Measurements from ENCODE around the gene RANBP1.

RANBP1 gene

DNA sequence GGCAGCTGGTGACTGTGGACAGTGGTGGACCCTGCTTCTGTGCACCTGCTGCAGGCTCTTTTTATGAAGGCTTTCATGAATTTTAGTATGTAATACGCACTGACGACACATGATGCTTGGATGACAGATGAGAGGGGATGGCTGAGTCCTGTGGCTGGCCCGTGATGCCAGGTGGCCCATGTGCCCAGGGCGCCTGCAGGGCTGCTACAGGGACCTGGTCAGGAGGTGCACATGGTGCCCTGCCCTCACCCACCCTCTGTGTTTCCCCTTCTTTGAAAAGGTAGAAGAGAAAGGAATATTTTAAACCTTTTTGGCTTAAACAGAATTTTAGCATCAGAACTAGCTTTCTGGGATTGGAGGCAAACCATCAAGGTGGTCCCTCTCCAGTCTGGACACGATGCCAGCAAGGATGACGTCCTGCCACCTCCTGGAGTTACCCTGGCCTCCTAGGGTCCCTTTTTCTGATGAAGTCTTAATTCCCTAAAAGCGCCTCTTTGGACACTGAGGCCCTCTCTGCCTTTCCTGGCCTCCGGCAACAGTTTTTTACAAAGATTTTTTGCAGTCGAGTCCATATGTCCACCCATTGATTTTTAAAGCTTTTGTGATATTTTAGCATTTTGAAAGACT lies 5.4 kb upstream of the RANBP1 start:
- no peak overlapping the region for H3K27ac ChIP-seq
- TF ChIP-seq, protein P1, sequence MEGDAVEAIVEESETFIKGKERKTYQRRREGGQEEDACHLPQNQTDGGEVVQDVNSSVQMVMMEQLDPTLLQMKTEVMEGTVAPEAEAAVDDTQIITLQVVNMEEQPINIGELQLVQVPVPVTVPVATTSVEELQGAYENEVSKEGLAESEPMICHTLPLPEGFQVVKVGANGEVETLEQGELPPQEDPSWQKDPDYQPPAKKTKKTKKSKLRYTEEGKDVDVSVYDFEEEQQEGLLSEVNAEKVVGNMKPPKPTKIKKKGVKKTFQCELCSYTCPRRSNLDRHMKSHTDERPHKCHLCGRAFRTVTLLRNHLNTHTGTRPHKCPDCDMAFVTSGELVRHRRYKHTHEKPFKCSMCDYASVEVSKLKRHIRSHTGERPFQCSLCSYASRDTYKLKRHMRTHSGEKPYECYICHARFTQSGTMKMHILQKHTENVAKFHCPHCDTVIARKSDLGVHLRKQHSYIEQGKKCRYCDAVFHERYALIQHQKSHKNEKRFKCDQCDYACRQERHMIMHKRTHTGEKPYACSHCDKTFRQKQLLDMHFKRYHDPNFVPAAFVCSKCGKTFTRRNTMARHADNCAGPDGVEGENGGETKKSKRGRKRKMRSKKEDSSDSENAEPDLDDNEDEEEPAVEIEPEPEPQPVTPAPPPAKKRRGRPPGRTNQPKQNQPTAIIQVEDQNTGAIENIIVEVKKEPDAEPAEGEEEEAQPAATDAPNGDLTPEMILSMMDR (conservative IDR thresholded peaks at IDR 0.05): no peak
- no peak for TF ChIP-seq ZFX (IDR thresholded peaks at IDR 0.05)

GRCh38 chr22:20111045-20111688 lies 4.7 kb upstream of the RANBP1 start:
- H3K27ac ChIP-seq: no peak overlapping the region
- no peak for TF ChIP-seq ZFX (IDR thresholded peaks at IDR 0.05)
- TF ChIP-seq, protein P1 (conservative IDR thresholded peaks at IDR 0.05): no peak; the same call in 1 of the 2 replicates

GRCh38 chr22:20111689-20112622 lies 3.9 kb upstream of the RANBP1 start:
- TF ChIP-seq ZFX (IDR thresholded peaks at IDR 0.05): no peak
- TF ChIP-seq, protein P1 (conservative IDR thresholded peaks at IDR 0.05): no peak

GRCh38 chr22:20112623-20113511 lies 3.0 kb upstream of the RANBP1 start:
- TF ChIP-seq, protein P1 (conservative IDR thresholded peaks at IDR 0.05): no peak
- no peak for TF ChIP-seq ZFX (IDR thresholded peaks at IDR 0.05)
- H3K27ac ChIP-seq: no peak overlapping the region

More at GRCh38 chr22:20111689-20112622, 3.9 kb upstream of the RANBP1 start:
- H3K27ac ChIP-seq: no peak overlapping the region

DNA sequence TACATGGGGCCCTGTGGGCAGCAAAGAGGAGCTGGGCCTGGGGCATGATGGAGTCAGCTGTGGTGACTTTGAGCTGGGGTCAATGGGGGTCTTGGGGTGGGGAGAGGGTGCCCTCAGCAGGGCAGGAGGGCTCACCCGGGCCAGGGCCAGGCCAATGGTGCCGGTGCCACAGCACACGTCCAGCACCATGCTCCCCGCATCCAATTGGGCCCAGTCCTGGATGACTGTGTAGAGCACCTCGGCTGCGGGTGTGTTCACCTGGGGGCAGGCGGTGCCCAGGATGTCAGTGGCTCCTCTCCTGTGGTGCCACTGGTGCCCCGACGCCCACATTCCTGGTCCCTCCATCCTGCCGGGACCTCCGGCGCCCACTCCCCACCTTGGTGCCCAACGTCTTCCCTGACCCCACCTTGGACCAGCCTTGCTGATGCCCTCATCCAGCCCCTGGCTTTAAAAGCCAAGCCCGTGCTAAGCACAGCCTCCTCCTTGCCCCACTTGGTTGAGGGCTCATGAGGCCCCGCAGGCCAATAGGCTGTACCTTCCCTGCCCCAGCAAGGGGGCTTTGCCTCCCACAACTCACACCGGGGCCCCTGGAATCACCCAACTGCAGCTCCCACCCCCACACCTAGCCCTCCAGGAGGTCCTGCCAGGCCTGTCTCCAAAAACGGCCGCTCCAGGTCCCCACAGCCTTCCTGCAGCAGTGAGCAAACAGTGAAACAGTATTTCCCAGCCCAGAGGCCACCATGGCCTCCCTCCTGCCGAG lies 2.2 kb upstream of the RANBP1 start:
- TF ChIP-seq, protein P1 (conservative IDR thresholded peaks at IDR 0.05): no peak
- TF ChIP-seq ZFX (IDR thresholded peaks at IDR 0.05): no peak
- H3K27ac ChIP-seq: no peak overlapping the region

Measured in C4-2B (cell line).